ENCODE results near the gene DNAJC30. TPM values are rescaled to one million over a fixed set of nuclear protein-coding genes. Genes with fewer than 3 reads are reported as not detected.
"Not testable (repeated sequence)": the region's sequence is repeated elsewhere in the genome, so short reads cannot be mapped to it uniquely, and the experiment has no call there.

The DNAJC30 gene
- polyA plus RNA-seq, 3 donors: 5.3 to 12.3 (median 7.4) TPM

DNA sequence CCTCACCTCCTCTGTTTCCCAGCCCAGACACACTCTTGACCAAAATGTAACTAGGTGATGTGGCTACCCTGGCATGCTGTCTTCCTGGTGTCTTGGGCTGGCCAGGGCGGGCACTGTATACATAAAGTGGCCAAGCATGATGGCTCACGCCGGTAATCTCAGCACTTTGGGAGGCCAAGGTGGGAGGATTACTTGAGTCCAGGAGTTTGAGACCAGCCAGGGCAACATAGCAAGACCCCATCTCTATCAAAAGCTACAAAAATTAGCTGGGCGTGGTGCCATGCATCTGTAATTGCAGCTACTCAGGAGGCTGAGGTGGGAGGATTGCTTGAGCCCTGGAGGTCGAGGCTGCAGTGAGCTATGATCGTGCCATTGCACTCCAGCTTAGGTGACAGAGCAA, 30.1 kb upstream of the DNAJC30 start:
- WGBS, 3 donors: 91 to 95% (median 92%) methylated on average over 6 of the region's 6 CpGs
- not testable (repeated sequence) for H3K27ac ChIP-seq (ENCODE audit: low read depth, low read length)

DNA sequence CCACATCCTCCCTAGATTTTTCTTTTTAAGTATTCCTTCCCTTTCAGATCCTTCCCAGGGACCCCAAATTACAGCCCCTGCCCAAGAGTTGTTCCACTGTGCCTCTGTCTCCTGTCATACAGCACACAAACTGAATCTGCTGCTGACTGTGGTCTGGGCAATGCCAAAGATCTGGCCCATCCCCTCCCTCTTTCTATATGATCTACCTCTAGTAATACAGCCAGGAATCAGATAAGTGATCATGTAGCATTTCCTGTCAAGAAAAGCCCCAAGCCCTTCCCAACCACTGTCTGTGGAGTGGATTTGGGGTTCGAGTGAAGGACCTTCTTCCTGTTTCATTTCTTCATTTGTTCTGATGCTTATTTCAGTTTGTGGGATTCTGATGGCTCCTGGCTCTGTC, 29.5 kb upstream of the DNAJC30 start:
- 60 to 85% (median 82%) methylated on average over 1 of the region's 1 CpG for WGBS, 3 donors
- no peak overlapping the region for H3K27ac ChIP-seq (ENCODE audit: low read depth, low read length)

DNA sequence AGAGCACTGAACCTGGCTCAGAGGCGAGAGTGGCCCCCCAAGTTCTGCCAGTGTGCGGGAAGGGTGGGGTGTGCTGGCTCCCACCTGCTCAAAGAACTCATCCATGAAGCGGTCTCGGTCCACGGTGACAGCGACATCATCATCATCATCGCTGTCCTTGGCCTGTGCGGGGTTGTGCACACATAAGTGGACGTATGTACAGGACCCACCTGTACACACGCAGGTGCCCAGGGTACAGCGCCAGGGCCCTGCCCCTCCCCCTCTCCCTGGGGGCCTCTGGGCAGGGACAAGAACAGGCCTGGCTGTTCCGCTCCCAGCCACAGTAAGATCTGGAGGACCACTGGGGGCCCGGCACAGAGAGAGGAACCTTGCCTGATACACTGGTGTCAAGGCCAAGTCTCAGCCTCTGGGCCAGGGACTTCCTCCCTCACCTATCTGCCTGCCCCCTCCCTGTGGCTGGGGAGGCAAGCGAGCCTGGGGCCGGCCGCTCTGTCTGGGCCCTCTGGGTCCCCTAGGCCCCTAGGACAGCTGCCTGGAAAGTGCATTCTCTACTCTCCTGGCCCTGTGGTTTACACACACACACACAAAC, 25.8 kb upstream of the DNAJC30 start:
- no peak overlapping the region for H3K27ac ChIP-seq (ENCODE audit: low read depth, low read length)
- WGBS, 3 donors: 89 to 94% (median 93%) methylated on average over 15 to 16 of the region's 16 CpGs

DNA sequence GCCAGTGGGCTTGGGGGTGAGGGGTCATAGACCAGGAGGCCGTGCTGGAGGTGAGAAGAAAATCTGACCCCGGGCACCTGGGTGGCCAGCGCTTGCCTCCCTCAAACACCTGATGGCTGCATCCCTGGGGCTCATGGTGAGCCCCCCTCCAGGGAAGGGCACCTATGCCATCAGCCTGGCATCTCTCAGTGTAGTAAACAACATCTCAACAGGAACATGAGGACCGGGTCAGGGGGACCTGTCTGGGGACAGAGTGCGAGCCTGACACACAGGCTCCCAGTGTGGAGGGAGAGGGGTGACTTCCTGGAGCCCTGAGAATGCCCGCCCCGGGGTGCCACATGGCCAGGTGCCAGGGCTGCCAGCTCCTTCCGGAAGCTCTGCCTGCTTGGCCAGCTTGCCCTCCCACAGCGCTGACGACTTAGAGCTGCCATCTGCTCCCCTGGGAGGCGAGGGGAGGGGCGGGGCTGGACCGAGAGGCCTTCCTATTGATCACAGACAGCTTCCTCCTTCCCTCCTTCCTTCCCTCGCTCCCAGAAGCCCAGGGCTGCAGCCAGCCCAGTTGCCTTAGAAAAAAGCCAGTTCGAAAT, 23.9 kb upstream of the DNAJC30 start:
- 56 to 76% (median 62%) methylated on average over 15 of the region's 15 CpGs for WGBS, 3 donors

DNA sequence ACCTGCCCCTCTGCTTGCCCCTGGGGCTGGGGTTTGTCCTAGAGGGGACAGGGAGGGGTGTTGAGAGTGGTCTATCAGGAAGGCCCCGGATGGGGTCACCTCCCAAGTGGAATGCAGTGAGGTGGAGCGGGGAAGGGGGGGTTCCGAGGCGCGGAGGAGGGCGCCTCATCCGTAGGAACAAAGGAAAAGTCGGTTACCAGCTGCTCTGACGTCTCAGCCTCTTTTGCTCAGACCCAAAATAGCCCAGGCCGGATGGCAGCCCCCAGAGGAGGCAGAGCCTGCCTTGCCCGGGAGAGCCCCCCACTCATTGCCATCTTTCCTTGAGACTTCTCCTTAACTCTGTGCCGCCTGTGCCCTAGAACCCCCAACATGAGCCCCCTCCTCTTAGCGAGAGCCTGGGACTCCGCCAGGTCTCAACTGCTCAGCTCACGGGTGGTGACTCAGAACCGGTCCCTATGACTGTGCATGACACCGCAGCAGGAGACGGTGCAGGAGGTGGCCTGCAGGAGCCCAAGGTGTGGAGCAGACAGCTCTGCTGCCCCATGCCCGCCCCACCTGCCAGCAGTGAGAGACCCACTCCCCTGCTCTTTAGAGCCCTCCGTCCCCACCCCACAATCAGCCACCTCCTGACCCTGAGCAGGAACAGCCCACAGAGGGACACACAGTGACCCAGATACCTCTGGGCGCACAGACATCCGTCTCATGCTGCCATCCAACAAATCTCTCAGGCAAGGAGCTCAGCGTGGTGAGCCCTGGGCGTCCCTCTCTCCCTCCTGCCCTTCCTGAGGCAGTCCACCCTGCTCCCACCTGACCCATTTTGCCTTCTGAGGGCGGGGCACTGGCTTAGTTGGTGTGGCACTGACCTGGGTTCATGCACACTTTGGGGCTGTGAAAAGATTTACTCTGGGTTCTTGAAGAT, 23.1 kb upstream of the DNAJC30 start:
- WGBS, 3 donors: 73 to 89% (median 73%) methylated on average over 24 to 25 of the region's 25 CpGs
- no peak overlapping the region for H3K27ac ChIP-seq (ENCODE audit: low read depth, low read length)

More for the DNA sequence above, 23.9 kb upstream of the DNAJC30 start:
- H3K27ac ChIP-seq (ENCODE audit: low read depth, low read length): no peak overlapping the region

DNA sequence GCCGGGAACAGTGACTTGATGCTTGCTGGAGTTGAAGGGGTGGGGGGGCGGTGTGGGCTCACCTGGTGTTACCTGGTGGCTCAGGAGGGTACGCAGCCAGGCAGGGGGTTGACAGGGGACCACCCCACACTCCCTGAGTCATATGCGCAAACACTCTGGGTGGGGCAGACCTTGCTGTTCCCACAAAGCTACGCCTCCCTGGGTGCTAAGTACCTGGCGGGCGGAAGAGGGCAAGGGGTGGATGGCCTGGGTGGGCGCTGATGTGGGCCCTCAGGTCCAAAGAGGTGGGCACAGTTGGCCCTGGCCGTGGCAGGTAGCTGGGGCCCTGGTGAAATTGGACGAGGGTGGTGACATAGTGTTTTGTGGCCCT, 22.3 kb upstream of the DNAJC30 start:
- 90 to 92% (median 90%) methylated on average over 9 to 10 of the region's 10 CpGs for WGBS, 3 donors
- no peak overlapping the region for H3K27ac ChIP-seq (ENCODE audit: low read depth, low read length)

DNA sequence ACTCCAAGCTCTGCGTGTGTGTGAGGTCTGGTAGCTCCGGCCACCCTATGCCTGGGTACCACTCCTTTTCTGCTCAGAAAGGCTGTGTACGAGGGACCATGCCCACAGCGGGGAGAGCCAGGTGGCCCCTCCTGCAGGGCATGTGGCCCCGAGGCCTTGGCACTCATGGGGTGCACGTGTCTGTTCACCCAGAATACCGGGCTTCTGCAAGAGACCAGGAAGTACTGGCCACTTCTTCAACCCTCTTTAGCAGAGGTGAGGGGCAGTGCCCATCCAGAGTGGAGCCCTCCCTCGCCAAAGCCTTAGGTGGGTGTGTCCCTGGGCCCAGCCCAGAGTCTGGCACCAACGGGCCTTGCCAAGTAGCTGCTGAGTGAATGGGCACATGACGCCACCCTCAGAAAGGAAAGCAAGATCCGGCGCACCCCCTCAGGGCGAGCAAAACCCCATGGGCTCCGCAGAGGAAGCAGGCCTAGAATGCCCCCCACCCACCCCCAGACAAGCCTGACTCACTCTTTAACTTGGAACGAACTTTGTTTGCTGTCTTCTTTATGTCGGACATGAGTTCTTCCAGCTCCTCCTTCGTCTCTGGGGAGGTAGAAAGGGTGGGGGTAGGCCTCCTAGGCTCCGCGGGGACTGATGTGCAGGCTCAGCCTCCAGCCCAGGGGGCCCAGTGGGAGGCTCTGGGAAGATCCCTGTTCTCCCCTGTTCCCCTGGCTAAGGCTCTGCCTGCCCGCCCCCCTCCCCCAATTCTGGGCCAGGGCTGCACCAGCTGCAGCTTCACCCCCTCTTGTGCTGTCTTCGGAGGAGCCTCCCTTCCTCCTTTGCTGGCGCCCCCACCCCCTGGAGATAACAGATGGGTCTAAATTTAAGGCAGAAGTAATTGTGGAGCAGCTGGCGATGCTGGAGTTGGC, 21.6 kb upstream of the DNAJC30 start:
- WGBS, 3 donors: 72 to 83% (median 81%) methylated on average over 23 of the region's 23 CpGs
- no peak overlapping the region for H3K27ac ChIP-seq (ENCODE audit: low read depth, low read length)

DNA sequence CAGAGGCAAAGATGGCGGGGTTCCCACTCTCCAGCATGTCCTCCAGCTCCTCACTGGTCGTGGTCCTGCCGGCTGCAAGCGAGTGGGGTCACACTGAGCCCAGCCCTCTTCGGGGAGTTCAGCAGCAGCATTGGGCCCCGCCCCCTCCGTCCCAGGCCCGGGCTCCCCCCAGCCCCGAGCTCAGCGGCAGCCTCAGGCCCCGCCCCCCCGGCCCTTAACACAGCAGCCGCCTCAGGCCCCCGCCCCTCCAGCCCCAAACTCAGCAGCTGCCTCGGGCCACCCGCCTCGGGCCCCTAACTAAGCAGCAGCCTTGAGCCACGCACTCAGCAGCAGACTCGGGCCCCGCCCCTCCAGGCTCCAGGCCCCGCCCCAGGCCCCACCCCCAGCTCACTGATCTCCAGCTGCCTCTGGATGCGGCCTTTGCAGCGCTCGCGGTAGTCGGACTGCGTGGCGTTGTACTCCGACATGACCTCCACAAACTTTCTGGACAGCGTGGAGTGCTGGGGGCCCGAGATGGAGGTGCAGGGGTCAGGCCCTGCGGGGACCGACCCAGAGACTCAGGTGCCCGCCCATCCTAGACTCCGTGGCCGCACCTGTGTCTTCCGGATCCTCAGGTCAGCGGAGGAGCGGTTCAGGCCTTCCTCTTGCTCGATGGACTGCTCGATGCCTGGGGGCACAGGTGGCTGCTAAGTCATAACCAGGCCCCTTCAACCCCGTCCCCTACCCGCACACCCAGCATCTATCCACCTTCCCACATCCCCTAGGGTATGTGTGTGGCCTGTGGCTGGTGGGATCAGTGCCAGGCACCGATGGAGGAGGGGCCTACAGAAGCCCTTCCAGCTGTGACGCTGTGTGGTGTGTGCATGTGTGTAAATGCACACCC, 20.7 kb upstream of the DNAJC30 start:
- H3K27ac ChIP-seq (ENCODE audit: low read depth, low read length): no peak overlapping the region
- WGBS, 3 donors: 30 to 40% (median 33%) methylated on average over 42 to 45 of the region's 45 CpGs

DNA sequence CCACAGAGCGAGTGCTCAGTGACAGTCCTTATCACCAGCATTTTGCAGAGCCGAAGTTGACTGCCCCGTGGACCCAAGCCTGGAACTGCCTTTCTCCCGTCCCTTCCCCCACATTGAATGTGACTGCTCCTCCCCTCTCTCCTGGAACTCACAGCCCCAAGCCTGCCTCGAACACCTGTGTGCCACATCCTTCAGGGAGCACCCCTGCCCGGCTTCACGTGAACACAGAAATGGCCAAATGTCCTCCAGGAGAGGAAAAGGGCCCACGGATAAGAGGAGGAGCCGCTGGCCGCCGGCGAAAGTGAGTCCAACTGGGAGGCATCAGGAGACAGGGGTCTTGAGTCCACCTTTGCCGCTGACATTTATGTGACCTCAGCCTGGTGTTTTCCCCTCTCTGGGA, 20.0 kb upstream of the DNAJC30 start:
- 65 to 76% (median 71%) methylated on average over 13 of the region's 13 CpGs for WGBS, 3 donors
- H3K27ac ChIP-seq (ENCODE audit: low read depth, low read length): no peak overlapping the region

DNA sequence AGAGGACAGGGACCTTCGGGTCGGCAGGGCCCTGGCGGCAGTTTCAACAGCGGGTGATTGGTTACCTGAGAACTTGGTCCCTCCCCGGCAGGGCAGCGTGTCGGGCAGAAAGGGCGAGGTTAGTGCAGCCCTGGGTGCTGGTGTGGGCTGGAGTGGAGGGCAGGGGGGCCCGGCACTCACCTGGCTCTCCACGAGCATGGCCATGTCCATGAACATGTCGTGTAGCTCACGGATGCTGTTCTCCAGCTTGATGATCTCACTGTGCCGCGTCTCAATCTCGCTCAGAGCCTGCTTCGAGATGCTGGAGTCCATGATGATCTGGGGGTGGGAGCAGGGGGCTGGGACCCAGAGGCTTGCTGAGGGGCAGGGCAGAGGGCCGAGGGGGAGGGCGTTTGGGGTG, 19.4 kb upstream of the DNAJC30 start:
- 88 to 96% (median 88%) methylated on average over 17 to 18 of the region's 18 CpGs for WGBS, 3 donors
- no peak overlapping the region for H3K27ac ChIP-seq (ENCODE audit: low read depth, low read length)

DNA sequence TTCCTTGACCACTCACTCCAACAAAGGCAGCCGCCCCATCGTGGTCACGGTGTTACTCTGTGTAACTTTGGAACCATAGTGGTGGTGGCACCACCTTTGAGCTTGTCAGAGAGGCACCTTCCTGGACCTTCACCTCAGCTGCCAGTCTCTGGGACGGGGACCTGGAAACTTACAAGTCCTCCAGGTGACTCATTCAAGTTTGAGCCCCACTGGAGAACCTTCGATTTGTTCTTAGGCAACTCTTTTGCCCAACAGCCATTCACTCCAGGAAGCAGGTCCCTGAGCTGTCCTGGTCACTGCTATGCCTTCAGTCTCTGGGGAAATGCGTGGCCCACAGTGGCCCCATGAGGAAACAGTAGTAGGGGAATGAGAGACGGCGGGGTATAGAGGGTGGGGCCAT, 19.0 kb upstream of the DNAJC30 start:
- WGBS, 3 donors: 80 to 87% (median 81%) methylated on average over 8 of the region's 8 CpGs
- H3K27ac ChIP-seq (ENCODE audit: low read depth, low read length): no peak overlapping the region

DNA sequence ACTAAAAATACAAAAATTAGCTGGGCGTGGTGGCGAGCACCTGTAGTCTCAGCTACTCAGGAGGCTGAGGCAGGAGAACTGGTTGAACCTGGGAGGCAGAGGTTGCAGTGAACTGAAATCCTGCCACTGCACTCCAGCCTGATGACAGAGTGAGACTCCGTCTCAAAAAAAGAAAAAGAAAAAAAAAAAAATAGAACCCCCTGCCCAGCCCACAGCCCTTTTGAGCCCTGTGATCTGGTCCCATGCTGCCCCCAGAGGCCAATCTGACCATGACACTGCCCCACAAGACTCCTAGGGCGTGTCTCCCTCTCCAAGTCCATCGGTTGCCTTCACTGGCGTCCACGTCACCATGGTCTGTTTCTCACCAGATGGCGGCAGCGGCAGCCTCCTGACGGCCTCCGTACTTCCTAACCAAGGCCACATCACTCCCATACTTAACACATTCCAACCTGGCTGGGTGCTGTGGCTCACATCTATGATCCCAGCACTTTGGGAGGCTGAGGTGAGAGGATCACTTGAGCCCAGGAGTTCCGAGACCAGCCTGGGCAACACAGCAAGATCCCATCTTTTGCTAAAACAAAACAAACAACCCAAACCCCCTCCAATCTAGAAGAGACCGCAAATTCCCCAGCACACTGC, 18.2 kb upstream of the DNAJC30 start:
- WGBS, 3 donors: 58 to 75% (median 74%) methylated on average over 13 of the region's 13 CpGs
- H3K27ac ChIP-seq (ENCODE audit: low read depth, low read length): no peak overlapping the region

DNA sequence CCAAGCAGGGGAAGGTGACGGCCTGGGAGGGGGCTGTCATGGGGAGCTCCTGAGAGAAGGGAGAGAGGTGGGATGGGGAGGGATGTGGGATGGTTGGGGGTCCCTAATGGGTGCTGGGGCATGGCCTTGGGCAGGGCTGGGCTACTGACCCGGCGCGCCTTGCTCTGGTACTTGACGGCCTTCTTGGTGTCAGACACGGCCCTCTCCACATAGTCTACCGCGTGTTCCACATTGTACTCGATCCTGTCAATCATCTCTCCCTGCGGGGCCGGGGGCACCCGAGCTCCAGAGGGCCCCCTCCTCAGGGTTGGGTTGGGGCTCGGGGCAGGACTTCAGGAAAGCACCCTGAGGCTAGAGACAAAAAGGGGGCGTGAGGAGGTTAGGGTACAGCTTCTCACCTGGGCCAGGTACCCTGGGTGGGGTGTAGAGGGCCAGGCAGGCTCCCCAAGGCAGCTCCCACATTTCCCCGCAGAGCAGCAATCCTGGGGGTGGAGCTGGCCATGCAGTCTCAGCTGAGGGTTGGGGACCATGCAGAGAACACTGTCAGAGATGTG, 17.4 kb upstream of the DNAJC30 start:
- no peak overlapping the region for H3K27ac ChIP-seq (ENCODE audit: low read depth, low read length)
- WGBS, 3 donors: 85 to 91% (median 86%) methylated on average over 15 of the region's 15 CpGs

DNA sequence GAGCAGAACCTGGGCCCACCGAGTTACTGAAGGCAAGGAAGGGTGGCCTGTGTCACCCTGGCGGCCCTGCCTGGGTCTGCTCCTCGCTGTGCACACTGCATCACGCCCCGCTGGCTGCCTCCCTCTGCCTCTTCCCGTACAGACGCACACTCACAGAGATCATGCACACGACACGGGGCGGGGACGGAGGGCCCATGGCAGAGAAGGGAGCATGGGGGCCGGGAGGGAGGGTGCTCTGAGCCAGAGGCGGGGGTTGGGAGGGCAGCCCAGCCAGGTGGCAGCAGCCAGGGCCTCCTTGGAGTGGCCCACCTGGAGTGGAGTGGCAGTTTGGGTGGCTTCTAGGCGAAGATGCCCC, 16.8 kb upstream of the DNAJC30 start:
- 88 to 91% (median 88%) methylated on average over 10 to 14 of the region's 14 CpGs for WGBS, 3 donors
- no peak overlapping the region for H3K27ac ChIP-seq (ENCODE audit: low read depth, low read length)

DNA sequence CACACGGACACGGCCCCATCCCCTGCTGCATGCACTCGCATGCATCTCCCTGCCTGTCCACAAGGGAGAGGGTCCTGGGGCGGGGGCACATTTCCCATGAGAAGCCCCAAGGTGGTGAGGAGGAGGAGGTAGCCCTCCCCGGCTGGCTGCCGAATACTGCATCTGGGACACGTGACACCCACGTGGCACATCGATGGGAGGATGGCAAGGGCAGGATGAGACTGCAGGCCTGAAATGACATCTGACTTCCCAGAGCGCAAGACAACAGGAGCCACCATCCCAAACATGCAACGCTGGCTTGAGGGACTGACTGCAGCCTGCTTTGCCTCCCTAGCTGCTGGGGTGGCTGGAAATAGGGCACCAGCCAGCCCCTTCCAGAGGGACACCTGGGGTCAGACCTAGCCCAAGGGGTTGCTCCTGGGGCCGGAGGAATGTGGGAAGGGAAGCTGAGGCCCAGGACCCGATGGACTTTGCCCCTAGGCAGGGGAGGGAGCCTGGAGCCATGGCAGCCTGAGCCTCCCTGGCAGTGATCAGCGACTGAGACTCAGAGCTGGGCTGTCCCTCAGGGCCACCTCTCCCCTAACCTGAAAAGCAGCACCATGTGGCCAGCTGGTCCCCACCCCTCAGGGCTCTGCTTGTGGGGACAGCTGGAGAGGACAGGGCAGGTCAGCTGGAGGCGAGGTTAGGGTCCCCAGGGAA, 16.3 kb upstream of the DNAJC30 start:
- H3K27ac ChIP-seq (ENCODE audit: low read depth, low read length): no peak overlapping the region
- WGBS, 3 donors: 79 to 86% (median 86%) methylated on average over 15 of the region's 15 CpGs

DNA sequence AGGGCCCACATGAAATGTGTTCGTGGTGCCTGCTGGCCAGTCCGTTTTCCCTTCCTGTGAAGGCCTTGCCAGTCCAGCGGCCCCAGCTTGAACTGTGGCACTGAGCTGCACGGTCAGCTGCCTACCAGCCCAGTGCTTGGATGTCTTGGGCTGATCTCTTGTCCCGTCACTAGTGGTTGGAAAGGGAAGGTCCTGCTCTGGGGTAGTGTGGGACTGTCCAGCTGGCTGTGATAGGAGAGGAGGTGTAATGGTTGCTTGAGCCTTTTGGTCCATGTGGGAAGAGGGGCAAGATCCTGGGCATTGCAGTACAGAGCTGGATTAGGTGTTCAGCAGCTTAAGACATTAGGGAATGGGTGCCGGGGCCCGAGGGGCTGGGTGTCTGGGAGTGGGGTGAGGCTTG, 15.2 kb upstream of the DNAJC30 start:
- WGBS, 3 donors: 88 to 91% (median 90%) methylated on average over 7 of the region's 7 CpGs
- no peak overlapping the region for H3K27ac ChIP-seq (ENCODE audit: low read depth, low read length)

Data from adipose tissue (tissue), 3 donors.